Measurements from ENCODE around the gene ZDHHC4.
A peak's percentile ranks its signal among the peaks of the same experiment; 100 is the strongest.
"Not testable (repeated sequence)": the region's sequence is repeated elsewhere in the genome, so short reads cannot be mapped to it uniquely, and the experiment has no call there.

Gene ZDHHC4

DNA sequence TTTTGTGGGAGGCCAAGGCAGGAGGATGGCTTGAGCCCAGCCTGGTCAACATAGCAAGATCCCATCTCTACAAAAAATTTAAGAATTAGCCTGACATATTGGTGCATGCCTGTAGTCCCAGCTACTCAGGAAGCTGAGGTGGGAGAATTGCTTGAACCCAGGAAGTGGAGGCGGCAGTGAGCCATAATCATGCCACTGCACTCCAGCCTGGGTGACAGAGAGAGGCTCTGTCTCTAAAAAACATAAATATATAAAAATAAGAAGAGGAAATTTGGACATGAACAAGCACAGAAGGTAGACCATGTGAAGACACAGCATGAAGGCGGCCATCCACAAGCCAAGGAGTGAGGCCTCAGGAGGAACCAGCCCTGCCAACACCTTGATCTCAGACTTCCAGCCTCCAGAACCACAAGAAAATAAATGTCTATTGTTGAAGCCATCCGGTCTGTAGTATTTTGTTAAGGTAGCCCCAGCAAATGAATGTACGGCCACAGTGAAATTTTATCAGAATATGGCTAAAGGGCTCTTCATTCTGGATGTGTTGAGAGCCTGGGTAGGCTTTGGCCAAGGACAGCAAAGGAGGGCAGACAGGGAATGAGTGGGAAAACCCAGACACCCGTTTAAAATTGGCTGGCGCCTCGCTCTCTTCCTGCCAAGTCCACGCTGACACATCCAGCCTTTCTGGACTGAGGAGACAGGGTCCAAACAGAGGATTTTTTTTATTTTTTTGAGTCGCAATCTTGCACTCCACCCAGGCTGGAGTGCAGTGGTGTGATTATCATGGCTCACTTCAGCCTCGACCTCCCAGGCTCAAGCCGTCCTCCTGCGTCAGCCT lies 13.1 kb upstream of the ZDHHC4 start:
- DNase-seq: no peak

- DNase-seq: no peak
These were observed 11.6 kb upstream of the ZDHHC4 start for GRCh38 chr7:6565655-6566054.

DNA sequence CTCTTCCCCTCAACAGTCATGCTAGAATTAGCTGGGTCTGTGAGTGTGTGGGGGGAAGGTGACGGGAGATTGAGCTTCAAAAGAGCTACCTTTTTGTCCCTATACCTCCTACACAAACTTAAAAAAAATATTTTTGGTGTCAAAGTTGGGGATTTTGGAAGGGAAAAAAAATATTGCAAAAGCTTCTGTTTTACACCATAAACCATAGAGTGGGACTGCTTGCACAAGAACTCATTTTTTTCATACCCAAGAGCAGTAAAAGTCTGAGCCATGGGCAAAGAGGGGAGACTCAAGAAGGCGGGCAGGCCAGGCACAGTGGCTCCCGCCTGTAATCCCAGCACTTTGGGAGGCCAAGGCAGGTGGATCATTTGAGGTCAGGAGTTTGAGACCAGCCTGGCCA lies 9.4 kb upstream of the ZDHHC4 start:
- no peak for DNase-seq

GRCh38 chr7:6571160-6571779 lies 6.0 kb upstream of the ZDHHC4 start:
- no peak for DNase-seq

- DNase-seq: no peak
These were observed 1.8 kb upstream of the ZDHHC4 start for GRCh38 chr7:6575281-6576023.

DNA sequence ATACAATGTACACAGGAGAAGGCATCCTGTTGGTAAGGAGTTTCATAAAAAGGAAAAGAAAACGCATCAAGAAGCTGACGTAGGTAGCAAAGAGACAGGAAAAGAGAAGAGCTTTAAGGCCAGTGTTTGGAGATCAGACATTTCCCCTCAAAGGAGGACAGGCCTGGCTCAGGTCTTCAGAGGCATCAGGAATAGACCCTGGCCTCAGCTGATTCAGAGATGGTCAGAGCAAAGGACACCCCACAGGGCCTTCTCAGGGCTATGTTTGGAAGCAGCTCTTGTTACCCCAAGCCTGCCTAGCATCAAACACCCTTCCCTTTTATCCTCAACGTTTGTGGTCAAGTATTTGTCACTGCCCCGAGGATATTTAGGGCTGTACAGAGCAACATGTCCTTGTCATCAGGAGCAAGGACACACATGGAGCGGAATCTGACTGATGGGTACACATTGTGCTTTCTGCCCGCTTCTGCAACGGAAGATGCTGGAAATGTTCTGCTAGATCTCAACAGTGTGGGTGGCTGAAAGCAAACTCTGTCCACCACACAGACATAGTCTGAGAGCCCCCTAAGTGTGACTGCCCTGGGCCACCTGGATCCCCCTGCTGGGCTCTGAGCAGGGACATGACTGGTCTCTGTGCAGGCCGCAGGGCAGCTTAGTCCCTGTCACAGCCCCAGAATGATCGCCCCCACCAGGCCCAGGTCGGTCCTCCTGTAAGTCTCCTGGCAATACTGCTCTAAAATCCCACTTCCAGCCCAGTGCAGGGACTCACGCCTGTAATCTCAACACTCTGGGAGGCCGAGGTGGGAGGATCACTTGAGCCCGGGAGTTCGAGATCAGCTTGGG lies 1.0 kb upstream of the ZDHHC4 start:
- DNase-seq: peak; percentile 68

GRCh38 chr7:6576867-6577368 lies 336 bp upstream of the ZDHHC4 start:
- DNase-seq: not testable (repeated sequence)

DNA sequence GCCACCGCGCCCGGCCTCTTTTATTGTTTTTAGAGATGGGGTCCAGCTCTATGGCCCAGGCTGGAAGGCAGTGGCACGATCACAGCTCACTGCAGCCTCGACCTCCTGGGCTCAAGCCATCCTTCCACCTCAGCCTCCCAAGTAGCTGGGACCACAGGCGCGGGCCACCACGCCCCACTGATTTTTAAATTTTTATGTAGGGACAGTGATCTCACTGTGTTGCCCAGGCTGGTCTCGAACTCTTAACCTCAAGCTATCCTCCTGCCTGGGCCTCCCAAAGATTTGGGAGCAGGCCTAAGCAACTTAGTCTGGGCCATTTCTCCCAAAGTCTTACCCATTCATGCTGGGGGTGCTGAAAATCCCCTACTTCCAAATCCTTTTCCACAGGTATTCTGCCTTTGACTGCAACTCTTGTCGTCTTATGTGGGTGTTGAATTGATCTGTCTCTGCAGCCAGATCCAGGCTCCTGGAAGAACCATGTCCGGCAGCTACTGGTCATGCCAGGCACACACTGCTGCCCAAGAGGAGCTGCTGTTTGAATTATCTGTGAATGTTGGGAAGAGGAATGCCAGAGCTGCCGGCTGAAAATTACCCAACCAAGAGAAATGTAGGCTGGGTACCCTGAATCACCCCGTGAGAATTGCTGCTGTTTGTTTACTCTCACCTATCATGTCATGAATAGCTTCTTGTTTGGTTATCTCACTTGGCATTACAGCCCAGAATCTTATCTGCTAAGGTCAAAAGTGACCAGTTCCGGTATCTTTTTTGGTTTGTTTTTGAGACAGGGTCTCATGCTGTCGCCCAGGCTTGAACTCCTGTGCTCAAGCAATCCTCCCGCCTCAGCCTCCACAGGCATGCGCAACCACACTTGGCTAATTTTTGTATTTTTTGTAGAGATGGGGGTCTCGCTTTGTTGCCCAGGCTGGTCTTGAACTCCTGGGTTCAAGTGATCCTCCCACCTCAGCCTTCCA lies 1.1 kb downstream of the ZDHHC4 start:
- no peak for DNase-seq

- DNase-seq: no peak
These were observed 2.2 kb downstream of the ZDHHC4 start for GRCh38 chr7:6579446-6579845.

- DNase-seq: not testable (repeated sequence)
These were observed 8.6 kb downstream of the ZDHHC4 start for GRCh38 chr7:6585746-6586432.

DNA sequence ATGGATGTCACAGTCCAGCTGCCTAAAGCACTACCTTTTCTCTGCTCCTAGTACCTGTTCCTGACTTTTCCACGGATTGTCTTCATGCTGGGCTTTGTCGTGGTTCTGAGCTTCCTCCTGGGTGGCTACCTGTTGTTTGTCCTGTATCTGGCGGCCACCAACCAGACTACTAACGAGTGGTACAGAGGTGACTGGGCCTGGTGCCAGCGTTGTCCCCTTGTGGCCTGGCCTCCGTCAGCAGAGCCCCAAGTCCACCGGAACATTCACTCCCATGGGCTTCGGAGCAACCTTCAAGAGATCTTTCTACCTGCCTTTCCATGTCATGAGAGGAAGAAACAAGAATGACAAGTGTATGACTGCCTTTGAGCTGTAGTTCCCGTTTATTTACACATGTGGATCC lies 11.3 kb downstream of the ZDHHC4 start:
- DNase-seq: no peak

DNA sequence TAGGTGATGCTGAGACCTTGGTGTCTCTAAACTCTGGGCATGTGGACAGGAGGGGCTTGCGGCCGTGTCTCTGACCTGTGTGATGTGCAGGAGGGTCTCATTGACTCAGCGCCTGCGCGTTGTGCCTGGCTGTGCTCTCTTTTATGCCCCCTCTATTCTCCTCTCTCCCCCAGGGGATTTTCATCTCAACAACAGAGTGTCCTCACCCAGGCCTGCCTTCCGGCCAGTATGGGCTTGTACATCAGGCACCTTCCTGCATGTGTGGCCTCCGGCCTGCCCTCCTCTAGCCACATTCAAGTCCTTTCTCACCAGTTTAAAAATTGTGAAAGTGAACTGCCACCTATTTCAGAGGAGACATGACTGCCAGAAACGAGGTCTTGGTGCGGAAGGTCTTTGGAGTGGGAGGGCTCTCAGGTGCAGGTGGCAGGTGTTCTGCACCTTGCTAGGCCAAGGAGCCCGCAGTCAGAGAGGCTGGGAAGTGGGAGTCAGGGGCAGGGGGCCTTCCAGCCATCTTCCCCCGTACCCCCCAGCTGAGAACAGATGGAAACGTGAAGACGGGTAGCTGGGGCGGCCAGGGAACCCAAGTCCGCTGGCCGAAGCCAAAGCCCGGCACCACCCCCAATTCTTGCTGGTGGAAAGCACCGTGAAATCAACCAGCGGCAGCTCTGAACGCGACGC lies 12.0 kb downstream of the ZDHHC4 start:
- no peak for DNase-seq

DNA sequence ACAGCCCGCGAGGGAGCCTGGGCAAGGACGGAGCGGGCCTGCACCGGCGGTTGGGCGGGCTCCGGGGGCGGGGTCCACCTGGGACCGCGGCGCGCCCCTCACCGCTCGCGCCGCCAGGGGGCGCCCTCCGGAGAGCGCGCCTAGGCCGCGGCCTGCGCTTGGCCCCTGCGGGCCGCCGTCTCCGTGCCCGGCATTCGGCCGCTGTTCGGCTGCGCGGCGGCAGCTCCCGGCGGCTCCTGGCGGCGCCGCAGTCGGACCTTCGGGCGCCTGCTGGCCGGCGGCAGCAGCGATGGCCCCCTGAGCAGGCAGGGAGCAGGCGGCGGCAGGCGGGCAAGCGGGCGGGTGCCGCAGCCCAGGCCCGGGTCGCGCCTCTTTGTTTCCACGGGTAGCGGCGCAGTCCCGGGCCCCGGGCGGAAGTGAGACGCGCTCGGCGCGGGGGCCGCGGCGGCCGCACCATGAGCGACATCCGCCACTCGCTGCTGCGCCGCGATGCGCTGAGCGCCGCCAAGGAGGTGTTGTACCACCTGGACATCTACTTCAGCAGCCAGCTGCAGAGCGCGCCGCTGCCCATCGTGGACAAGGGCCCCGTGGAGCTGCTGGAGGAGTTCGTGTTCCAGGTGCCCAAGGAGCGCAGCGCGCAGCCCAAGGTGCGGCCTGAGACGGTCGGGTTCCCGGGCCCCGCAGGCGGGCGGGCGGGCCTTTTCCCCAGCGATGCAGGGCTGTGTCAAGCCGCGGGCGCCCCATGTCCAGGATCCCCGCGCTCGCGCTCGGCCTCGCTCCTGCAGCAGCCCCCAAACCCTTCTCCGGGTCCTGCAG lies 12.8 kb downstream of the ZDHHC4 start, which contains the start of gene INTS15:
Gene INTS15 (plus strand): TSS at position 193 of the 816 bp plus-strand sequence. CDS start 263 bp downstream, at position 456.
- DNase-seq: peak; percentile 93

- no peak for DNase-seq
These were observed 13.4 kb downstream of the ZDHHC4 start for GRCh38 chr7:6590645-6591110.

- DNase-seq: no peak
These were observed 22.8 kb downstream of the ZDHHC4 start for GRCh38 chr7:6600093-6600492.

DNA sequence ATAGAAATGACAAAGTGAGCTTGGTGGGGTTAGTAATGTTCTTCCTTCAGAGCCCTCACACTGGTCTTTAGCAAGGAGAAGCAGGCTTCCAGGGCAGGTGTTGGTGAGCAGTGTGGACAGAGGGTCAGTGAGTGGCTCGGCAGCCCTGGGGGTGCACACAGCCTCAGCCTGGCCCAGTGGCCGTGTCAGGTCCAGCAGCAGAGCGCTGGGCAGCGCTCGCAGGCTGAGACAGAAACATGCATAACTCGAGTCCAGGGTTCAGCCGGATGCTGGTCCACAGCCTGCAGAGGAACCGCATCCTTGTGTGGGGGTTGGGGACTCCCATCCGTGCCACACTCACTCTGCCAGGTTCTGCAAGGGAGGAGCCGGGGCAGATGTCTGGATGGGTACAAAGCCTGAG lies 27.2 kb downstream of the ZDHHC4 start:
- no peak for DNase-seq

DNA sequence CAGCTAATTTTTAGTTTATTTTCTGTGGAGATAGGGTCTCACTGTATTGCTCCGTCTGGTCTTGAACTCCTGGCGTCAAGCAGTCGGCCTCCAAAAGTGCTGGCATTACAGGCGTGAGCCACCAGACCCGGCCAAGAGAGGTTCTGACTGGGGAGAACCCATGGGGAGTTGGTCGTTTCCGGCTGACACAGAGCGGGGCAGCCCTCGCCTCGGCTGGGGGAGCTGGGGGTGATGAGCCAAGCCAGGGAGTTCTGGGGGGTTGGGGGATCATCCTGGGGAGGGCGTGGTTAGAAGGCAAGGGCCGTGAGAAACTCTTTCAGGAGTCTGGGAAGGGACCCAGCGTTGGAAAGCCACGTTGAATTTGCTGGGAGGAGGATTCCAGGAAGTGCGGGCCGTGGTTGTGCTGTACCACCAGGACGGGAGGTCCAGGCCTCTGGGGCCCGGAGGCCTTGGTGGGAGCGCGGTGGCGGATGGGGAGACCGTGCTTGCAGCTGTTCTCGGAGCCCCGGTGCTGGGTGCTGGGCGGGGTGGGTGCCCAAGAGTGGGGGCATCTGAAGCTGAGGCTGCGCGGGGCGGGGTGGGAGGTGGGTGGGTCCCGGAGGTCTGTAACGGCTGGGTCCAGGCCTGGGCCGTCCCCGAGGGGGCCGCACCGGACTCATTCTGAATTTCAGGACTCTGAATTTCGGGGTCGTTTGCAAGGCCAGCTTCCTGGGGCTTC lies 29.8 kb downstream of the ZDHHC4 start:
- no peak for DNase-seq

DNA sequence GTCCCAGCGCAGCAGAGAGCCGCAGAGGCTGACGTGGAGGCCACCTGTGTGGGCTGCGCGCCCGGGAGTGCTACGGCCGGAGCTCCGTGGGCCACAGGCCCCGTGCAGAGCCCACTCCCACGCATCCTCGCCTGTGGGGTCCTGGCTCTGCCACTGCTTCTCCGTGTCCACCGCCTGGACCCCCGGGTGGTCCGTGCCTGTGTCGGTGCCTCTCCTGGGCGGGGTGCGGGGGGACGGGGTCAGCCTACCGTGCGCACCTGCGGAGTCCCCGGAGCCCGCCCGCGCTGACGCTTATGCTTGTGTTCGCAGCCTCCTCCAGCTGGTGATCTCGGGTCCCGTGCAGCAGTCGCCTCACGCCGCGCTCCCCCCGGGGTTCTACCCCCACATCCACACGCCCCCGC lies 30.4 kb downstream of the ZDHHC4 start:
- no peak for DNase-seq
